DOHH2 (cell line): ENCODE results near the gene RAC2.

ENCODE experiments used
- H3F3A ChIP-seq: fragments of 200-600 bp; sonication (generic), shearing (Covaris generic); 2 replicates; pipeline ENCODE4 v1.6.0; 2016; ENCODE audit warnings: antibody characterized with exemption, mild to moderate bottlenecking; ENCODE audit not compliant: control insufficient read depth, insufficient read depth
- H3K27ac ChIP-seq: fragments of 200-600 bp; sonication (generic); 2 replicates; pipeline ENCODE4 v1.5.1; 2014; ENCODE audit warnings: low read depth, mild to moderate bottlenecking, low read length, moderate library complexity
- H3K27me3 ChIP-seq: fragments of 200-600 bp; sonication (generic); 2 replicates; pipeline ENCODE4 v1.6.1; 2014; ENCODE audit warnings: mild to moderate bottlenecking, low read length, mixed read lengths; ENCODE audit not compliant: control insufficient read depth
- H3K36me3 ChIP-seq: fragments of 200-600 bp; sonication (generic); 2 replicates; pipeline ENCODE4 v1.6.1; 2014; ENCODE audit warnings: mild to moderate bottlenecking, low read length, moderate library complexity, mixed read lengths; ENCODE audit not compliant: control insufficient read depth
- H3K4me1 ChIP-seq: fragments of 200-600 bp; sonication (generic); 2 replicates; pipeline ENCODE4 v1.6.1; 2014; ENCODE audit warnings: mild to moderate bottlenecking, low read length, mixed read lengths; ENCODE audit not compliant: control insufficient read depth
- H3K4me2 ChIP-seq: fragments of 200-600 bp; sonication (generic); 2 replicates; pipeline ENCODE4 v1.6.0; 2014; ENCODE audit warnings: mild to moderate bottlenecking, low read length, moderate library complexity
- H3K4me3 ChIP-seq: fragments of 200-600 bp; sonication (generic); 2 replicates; pipeline ENCODE4 v1.5.1; 2014; ENCODE audit warnings: mild to moderate bottlenecking, low read length, mixed read lengths
- H3K79me2 ChIP-seq: fragments of 200-600 bp; sonication (generic); 2 replicates; pipeline ENCODE4 v1.6.1; 2014; ENCODE audit warnings: mild to moderate bottlenecking, low read length, mixed read lengths; ENCODE audit not compliant: control insufficient read depth
- H3K9me2 ChIP-seq: fragments of 200-600 bp; sonication (generic); replicated peaks from 2 replicates; pipeline ENCODE4 v1.6.1; 2014; ENCODE audit warnings: mild to moderate bottlenecking, low read length, mixed read lengths; ENCODE audit not compliant: control insufficient read depth
- H3K9me3 ChIP-seq: fragments of 200-600 bp; sonication (generic); 2 replicates; pipeline ENCODE4 v1.6.1; 2014; ENCODE audit warnings: antibody characterized with exemption, low read length, mixed read lengths; ENCODE audit not compliant: control insufficient read depth, insufficient read depth
- H4K20me1 ChIP-seq: fragments of 200-600 bp; sonication (generic); 2 replicates; pipeline ENCODE4 v1.6.0; 2014; ENCODE audit warnings: low read depth, mild to moderate bottlenecking, antibody characterized with exemption, low read length, moderate library complexity; ENCODE audit not compliant: control insufficient read depth, insufficient read depth
- EZH2phosphoT487 ChIP-seq: fragments of 200-600 bp; sonication (generic); IDR thresholded peaks from 2 replicates; pipeline ENCODE4 v1.6.1; 2017; ENCODE audit warnings: borderline replicate concordance, mild to moderate bottlenecking, antibody characterized with exemption, low read length, moderate library complexity, mixed read lengths
- TF ChIP-seq, protein P1 (sequence below): fragments of 200-600 bp; sonication (generic); IDR thresholded peaks from one replicate; pipeline ENCODE4 v1.5.1; 2014; ENCODE audit warnings: antibody characterized with exemption, mild to moderate bottlenecking, low read depth, low read length; ENCODE audit not compliant: poor library complexity, severe bottlenecking

The RAC2 gene

DNA sequence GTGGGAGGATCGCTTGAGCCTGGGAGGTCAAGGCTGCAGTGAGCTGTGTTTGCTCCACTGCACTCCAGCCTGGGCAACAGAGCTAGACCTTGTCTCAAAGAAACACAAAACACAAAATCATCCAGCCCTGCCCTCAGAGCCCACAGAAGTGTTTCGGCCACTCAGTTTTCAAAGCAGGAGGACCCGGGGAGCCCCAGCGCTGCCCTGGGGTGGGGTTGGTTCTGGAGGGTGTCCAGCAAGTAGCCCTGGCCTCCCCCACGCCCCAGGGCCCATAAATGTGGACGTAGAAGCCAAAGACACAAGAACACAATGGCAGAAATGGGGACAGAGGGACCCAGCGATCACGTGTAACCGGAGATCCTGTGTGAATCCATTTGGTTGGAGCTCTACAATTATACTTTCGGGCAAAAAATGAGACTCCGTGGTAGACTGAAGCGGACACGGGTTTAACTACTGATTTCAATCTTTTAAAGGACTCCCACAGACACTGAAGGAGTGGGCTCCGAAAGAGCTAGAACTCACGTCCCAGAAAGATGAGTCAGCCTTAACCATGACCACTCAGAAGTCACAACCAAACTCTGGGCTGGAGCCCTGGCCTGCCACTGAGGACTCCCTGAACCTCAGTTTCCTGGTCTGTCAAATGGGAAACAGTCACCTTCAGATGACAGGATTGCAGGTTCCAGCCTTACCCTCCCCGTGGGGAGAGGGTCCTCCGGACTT lies 29.2 kb upstream of the RAC2 start:
- Histone ChIP-seq H3K27me3 (no peaks in the 10 kb centered on the region), H3F3A (peaks cover 12% of the 10 kb centered on the region), H3K4me1 (peaks cover 78% of the 10 kb centered on the region), H3K27ac (no peak overlapping the region), H3K9me3 (no peaks in the 10 kb centered on the region), H3K36me3 (no peaks in the 10 kb centered on the region), H3K4me2 (peak overlapping the region; percentile 63), H3K4me3 (peak overlapping the region; percentile 39; the same call in 1 of the 2 replicates), H3K9me2 (no peaks in the 10 kb centered on the region), H4K20me1 (no peaks in the 10 kb centered on the region), H3K79me2 (no peaks in the 10 kb centered on the region)
- TF ChIP-seq, protein P1, sequence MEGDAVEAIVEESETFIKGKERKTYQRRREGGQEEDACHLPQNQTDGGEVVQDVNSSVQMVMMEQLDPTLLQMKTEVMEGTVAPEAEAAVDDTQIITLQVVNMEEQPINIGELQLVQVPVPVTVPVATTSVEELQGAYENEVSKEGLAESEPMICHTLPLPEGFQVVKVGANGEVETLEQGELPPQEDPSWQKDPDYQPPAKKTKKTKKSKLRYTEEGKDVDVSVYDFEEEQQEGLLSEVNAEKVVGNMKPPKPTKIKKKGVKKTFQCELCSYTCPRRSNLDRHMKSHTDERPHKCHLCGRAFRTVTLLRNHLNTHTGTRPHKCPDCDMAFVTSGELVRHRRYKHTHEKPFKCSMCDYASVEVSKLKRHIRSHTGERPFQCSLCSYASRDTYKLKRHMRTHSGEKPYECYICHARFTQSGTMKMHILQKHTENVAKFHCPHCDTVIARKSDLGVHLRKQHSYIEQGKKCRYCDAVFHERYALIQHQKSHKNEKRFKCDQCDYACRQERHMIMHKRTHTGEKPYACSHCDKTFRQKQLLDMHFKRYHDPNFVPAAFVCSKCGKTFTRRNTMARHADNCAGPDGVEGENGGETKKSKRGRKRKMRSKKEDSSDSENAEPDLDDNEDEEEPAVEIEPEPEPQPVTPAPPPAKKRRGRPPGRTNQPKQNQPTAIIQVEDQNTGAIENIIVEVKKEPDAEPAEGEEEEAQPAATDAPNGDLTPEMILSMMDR: no peak
- TF ChIP-seq EZH2phosphoT487: no peak

DNA sequence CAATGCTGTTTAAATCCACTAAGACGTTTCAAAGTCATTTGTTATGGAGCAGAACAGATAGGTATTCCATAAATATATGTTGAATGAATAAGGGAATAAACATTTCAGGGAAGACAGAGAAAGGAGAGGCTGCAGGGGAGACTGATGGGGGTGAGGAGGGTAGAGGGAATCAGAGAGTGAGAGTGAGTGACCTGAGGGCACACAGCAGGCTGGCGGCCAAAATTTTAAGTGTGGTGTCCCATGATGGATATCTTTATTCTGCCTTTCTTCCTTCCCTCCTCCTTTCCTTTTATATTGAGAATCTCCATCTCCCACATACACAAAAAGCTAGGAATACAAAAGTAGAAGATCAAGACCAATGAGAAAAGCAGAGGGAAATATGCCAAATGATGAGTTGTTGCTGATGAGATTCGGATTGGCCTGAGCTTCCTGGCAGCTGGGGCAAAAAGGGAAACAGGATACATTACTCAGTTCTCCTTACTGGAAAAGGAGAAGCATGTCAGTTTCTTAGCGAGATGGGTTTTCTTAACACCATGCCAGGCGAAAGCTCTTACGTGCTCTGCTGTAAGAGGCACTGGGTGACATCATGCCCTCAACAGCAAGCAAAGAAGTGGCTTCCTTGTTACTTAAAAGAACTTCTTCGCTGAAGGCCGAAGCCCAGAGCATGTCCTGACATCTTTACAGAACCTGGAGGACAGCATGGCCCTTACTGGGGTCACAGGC lies 27.0 kb upstream of the RAC2 start:
- Histone ChIP-seq H3K27ac (no peak overlapping the region), H3K27me3 (no peaks in the 10 kb centered on the region), H3K9me2 (no peaks in the 10 kb centered on the region), H3K4me2 (no peak overlapping the region), H3K4me1 (peaks cover 77% of the 10 kb centered on the region), H3K4me3 (no peak overlapping the region), H3K9me3 (no peaks in the 10 kb centered on the region), H3K36me3 (no peaks in the 10 kb centered on the region), H3K79me2 (no peaks in the 10 kb centered on the region), H4K20me1 (no peaks in the 10 kb centered on the region), H3F3A (peaks cover 12% of the 10 kb centered on the region)
- TF ChIP-seq EZH2phosphoT487: no peak
- TF ChIP-seq, protein P1: no peak

DNA sequence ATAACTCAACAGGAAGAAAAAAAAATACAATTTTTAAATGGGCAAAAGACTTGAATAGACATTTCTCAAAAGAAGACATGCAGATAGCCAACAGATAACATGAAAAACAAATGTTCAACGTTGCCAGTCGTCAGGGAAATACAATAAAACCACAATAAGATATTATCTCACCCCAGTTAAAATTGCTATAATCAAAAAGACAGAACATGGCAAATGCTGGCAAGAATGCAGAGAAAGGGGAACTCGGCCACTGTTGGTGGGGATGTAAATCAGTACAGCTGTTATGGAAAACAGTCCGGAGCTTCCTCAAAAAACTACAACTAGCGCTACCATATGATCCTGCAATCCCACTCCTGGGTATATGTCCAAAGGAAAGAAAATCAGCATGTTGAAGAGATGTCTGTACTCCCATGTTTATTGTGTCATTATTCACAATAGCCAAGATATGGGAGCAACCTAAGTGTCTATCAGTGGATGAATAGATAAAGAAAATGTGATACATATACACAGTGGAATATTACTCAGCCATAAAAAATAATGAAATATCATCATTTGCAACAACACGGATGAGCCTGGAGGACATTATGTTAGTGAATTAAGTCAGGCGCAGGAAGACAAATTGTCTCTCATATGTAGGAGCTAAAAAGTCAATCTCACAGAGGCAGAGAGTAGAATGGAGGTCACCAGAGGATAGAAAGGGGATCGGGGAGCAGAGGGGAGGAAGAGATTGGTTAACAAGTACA lies 26.0 kb upstream of the RAC2 start:
- peaks cover 67% of the 10 kb centered on the region for H3K4me1 ChIP-seq

More for the DNA sequence above, 26.0 kb upstream of the RAC2 start:
- H3K4me3 ChIP-seq: no peak overlapping the region
- no peaks in the 10 kb centered on the region for H4K20me1 ChIP-seq
- no peaks in the 10 kb centered on the region for H3K9me2 ChIP-seq
- TF ChIP-seq EZH2phosphoT487: no peak
- TF ChIP-seq, protein P1: no peak
- H3K4me2 ChIP-seq: no peak overlapping the region
- H3K9me3 ChIP-seq: no peaks in the 10 kb centered on the region
- H3K36me3 ChIP-seq: no peaks in the 10 kb centered on the region
- peaks cover 12% of the 10 kb centered on the region for H3F3A ChIP-seq
- no peak overlapping the region for H3K27ac ChIP-seq
- no peaks in the 10 kb centered on the region for H3K27me3 ChIP-seq
- H3K79me2 ChIP-seq: no peaks in the 10 kb centered on the region
